ENCODE data around the gene DUSP15. TPM values are rescaled to one million over a fixed set of nuclear protein-coding genes. Genes with fewer than 3 reads are reported as not detected.

DUSP15 gene
- total RNA-seq, 1 donor from 2014 or later, result 13.0 TPM

GRCh38 chr20:31849306-31849930 is 20.9 kb downstream of the DUSP15 start:
- no peaks in the 10 kb centered on the region for H3K27me3 ChIP-seq
- intact Hi-C loops (cut with DNase I), result loop anchor here (10.0 kb wide), 1 partner anchor 125 kb away; the partner anchor contains the start of gene BCL2L1

DNA sequence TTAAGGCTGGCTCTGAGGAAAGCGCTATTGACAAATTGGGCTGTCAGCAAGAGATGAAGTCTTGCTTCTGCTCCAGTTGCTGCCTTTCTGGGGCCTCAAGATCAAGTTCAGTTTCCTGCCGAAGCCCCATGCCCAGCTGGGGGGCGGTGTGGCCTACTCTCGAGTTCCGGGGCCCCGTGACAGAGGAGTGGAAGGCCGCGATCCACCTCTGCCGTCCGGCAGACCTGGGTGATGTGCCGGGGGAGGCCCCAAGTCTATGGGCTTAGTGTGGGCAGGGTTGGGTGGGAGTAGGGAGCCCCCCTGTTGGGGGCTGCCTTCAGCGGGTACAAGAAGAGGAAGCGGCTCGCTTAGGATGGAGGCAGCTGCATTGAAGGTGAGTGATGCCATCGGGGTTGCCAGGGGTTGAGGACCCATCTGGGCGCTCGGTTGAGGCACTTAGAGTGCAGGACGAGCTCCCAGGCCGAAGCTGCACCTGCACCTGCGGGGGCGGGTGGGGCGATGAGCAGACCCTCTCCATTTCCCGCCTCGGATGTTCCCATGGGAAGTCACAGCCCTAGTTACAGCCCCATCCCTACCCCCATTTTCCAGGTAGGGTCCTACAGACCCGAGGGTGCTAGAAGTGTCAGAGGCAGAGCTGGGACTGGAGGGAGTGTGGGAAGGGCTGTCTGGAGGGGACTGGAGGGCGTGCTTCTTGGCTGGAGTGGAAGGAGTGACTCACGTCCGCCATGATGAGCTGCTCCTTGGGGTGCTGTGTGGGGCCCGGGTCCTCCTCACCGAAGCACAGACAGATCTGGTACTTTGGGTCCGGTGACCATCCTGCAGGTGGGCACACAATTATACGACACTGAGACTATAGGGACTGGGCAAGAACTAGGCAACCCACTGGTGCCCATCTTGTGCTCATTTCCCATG is 22.0 kb downstream of the DUSP15 start:
- Histone ChIP-seq H3K27ac (no peak overlapping the region), H3K36me3 (no peaks in the 10 kb centered on the region), H3K4me3 (no peak overlapping the region), H3K27me3 (no peaks in the 10 kb centered on the region), H3K4me1 (peaks cover 11 to 12% of the 10 kb centered on the region in 2 donors), H3K9me3 (no peaks in the 10 kb centered on the region)
- no peak for TF ChIP-seq CTCF (IDR thresholded peaks at IDR 0.05)
- no peak for DNase-seq (ENCODE audit: low spot score in 2 of 2)
- intact Hi-C loops (cut with DNase I), result loop anchor here (10.0 kb wide), 1 partner anchor 124 kb away; the partner anchor contains the start of gene BCL2L1

More at GRCh38 chr20:31849306-31849930, 20.9 kb downstream of the DUSP15 start:
- Histone ChIP-seq H3K4me3 (no peak overlapping the region), H3K27ac (no peak overlapping the region), H3K4me1 (peaks cover 9% of the 10 kb centered on the region in 2 donors), H3K9me3 (no peaks in the 10 kb centered on the region), H3K36me3 (no peaks in the 10 kb centered on the region)
- DNase-seq (ENCODE audit: low spot score in 2 of 2), result no peak
- TF ChIP-seq CTCF (IDR thresholded peaks at IDR 0.05), result no peak

- Histone ChIP-seq H3K27ac (peak overlapping the region in 1 of 2 donors; percentile 94), H3K9me3 (no peaks in the 10 kb centered on the region), H3K36me3 (no peaks in the 10 kb centered on the region), H3K4me3 (no peak overlapping the region), H3K27me3 (no peaks in the 10 kb centered on the region), H3K4me1 (peaks cover 24 to 26% of the 10 kb centered on the region in 2 donors)
- intact Hi-C loops (cut with DNase I), result loop anchor here (1.0 to 10.0 kb wide), 2 partner anchors 23 to 122 kb away; partner anchors contain the start of gene BCL2L1
- no peak for DNase-seq (ENCODE audit: low spot score in 2 of 2)
- TF ChIP-seq CTCF (IDR thresholded peaks at IDR 0.05), result no peak
Measured at GRCh38 chr20:31846793-31847138, 23.6 kb downstream of the DUSP15 start.

DNA sequence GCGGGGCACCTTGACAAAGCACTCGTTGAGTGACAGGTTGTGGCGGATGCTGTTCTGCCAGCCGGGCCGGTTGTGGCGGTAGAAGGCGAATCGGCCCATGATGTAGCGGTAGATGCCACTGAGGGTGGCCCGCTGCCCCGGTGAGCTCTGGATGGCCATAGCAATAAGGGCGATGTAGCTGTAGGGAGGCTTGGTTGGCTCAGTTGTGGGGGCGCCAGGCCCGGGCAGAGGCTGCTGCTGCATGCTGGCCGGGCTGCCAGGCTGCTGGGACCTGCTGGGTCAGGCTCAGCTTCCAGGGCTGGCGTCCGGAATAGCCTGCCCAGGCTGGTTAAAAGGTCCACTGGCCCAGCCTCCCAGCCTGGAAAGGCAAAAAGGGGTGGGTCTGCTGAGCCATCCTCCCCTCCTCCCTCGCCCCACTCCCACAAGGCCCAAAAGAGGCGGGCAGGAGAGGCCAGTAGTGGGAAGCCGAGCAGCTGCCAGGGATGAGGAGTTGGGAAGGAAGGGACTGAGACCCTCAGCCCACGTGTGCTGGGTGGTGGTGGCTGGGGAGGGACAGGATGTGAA is 24.9 kb downstream of the DUSP15 start, which contains the start of gene FOXS1:
FOXS1 (minus strand) TSS at position 305 of the 564 bp plus-strand sequence; CDS start at position 243, 62 bp downstream.
- Histone ChIP-seq H3K27ac (peak within 1 kb of the TSS; percentile 94 to 95), H3K4me1 (peaks cover 36 to 40% of the 10 kb centered on the region in 2 donors), H3K27me3 (no peaks in the 10 kb centered on the region), H3K36me3 (no peaks in the 10 kb centered on the region), H3K4me3 (peak within 1 kb of the TSS; percentile 52 to 70), H3K9me3 (no peaks in the 10 kb centered on the region)
- peak; percentile 60 to 91 for DNase-seq (ENCODE audit: low spot score in 2 of 2)
- TF ChIP-seq CTCF (IDR thresholded peaks at IDR 0.05), result no peak
- intact Hi-C loops (cut with DNase I), result loop anchor here (1.0 to 10.0 kb wide), 3 partner anchors 25 to 121 kb away; partner anchors contain the start of genes BCL2L1, DUSP15 and TTLL9

- Histone ChIP-seq H3K36me3 (no peaks in the 10 kb centered on the region), H3K27ac (peak overlapping the region; percentile 94 to 95), H3K4me3 (peak overlapping the region; percentile 52 to 70), H3K9me3 (no peaks in the 10 kb centered on the region), H3K27me3 (no peaks in the 10 kb centered on the region), H3K4me1 (peaks cover 36 to 44% of the 10 kb centered on the region in 2 donors)
- DNase-seq (ENCODE audit: low spot score in 2 of 2), result no peak
- intact Hi-C loops (cut with DNase I), result loop anchor here (1.0 to 10.0 kb wide), 4 partner anchors 26 to 283 kb away; partner anchors contain the start of genes BCL2L1, DUSP15 and TTLL9
- TF ChIP-seq CTCF (IDR thresholded peaks at IDR 0.05), result no peak
Measured at GRCh38 chr20:31844737-31845299, 25.5 kb downstream of the DUSP15 start.

Data from ascending aorta (tissue), 2 donors.